Measurements from ENCODE around the gene MNT.

The MNT gene

DNA sequence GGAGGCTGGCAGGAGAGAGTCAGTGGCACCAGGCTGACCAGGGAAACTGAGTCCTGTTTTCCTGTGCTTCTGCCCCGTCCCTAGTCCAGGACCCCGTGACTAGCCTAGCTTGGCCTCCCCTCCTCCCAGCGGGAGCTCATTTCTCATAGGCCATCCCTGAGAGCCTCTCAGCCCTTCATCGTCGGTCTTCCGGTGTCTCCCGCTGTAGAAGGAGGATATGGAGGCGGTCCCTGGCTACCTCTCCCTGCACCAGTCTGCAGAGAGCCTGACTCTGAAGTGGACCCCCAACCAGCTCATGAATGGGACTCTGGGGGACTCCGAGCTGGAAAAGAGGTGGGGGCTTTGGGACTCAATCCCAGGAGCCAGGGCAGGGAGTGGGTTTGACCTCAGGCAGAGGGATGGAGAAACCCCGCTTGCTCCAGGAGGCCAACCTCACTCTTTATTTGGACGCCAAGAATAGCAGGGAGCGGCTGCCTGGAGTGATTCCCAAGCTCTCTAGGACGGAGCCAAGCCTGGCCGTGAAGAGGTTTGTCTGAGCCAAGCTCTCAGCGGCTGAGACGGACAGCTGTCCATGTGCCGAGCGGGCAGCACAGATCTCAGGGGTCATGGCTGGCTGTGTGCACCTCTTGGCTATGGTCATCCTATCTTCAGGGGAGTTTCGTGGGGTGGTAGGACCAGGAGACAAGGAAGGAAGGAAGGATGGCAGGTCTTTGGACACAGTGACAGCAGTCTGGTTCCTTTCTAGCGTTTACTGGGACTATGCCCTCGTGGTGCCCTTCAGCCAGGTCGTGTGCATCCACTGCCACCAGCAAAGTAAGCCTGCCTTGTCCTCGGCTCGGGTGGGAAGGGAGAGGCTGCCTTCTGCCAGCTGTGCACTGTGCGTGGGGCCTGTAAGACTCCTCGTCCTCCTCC, 36.8 kb downstream of the MNT start:
- DNase-seq (ENCODE audit: low read depth in 2 of 2), result no peak

DNA sequence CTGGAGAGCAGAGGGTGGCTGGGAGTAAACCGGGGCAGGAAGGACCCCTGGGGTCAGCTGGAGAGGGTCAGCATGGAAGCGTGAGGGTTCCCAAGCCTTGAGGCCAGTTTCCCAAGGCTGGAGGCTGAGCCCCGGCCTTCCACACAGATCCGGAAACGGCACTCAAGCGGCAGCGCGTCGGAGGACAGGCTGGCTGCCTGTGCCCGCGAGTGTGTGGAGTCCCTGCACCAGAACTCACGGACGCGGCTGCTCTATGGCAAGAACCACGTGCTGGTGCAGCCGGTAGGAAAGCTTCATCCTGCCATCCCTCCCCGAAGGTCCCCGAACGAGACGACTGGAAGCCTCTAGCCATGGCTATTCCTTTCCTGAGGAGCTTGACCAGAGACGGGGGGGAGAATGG, 37.5 kb downstream of the MNT start:
- no peak for DNase-seq (ENCODE audit: low read depth in 2 of 2)

DNA sequence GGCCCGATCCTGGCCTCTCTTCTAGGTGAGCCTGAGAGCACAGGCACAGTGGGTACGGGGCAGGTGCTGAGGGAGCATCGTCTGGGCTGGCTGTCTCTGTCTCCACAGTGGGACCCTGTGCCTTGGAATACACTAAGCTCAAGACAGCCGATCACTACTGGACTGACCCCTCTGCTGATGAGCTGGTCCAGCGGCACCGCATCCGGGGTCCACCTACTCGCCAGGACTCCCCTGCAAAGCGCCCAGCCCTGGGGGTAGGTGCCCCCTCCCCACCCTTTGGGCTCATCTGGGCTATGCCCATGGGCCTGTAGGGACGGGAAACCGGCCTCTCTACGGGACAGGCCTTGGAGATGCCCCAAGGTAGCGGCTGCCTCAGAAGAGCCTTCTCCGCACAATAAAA, 38.0 kb downstream of the MNT start:
- no peak for DNase-seq (ENCODE audit: low read depth in 2 of 2)

DNA sequence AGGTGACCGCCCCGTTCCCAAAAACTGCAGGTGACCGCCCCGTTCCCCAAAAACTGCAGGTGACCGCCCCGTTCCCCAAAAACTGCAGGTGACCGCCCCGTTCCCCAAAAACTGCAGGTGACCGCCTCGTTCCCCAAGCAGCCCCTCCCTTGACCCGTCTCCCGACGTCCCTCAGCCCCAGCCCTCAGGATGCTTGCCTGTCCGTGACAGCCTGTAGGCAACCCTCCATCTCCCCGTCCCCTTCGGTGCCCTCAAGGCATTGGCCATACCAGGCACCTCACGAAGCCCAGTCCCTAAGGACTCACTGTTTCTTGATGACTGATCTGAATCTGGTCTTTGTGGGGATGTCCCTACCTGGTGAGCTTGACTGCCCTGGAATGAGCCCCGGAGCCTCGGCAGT, 38.4 kb downstream of the MNT start:
- no peak for DNase-seq (ENCODE audit: low read depth in 2 of 2)

DNA sequence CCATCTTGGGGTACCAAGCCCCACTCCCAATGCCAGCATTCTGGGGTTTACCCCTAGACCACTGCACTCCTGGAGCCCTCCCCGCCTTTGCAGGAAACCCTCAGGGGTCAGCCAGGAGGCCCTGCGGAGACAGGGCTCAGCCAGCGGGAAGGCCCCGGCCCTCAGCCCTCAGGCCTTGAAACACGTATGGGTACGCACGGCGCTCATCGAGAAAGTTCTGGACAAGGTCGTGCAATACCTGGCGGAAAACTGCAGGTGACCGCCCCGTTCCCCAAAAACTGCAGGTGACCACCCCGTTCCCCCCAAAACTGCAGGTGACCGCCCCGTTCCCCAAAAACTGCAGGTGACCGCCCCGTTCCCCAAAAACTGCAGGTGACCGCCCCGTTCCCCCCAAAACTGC, 38.8 kb downstream of the MNT start:
- no peak for DNase-seq (ENCODE audit: low read depth in 2 of 2)

DNA sequence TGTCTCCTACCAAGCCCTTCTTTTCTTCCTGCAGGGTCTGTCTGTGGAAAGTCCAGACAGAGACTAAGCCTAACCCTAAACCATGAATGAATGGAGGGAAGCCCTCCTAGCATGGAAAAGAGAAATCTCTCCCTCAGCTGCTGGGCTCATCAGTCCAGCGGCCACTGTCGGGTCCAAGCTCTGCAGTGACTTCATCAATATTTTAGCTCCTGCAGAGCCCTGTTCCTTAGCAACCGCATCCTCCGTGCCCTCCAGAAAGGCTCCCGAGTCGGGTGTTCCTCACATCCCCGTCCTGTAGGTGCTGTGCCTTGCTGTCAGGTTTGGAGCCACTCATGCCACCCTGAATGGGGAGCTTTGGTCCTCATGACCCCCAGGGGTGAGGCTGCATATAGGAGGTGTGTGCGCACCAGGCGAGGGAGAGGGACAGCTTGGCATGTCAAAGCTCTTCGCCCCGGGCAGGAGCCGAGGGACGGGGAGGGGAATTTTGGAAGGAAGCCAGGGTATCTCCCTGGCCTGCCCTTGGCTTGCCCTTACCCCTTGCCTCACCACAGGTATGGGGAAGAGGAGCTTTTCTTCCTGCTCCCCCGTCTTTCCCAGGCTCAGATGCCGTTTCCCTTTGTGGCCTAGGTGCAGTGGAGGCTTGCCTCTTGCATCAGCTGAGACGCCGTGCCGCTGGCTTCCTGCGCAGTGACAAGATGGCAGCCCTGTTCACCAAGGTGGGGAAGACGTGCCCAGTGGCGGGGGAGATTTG, 39.7 kb downstream of the MNT start:
- DNase-seq (ENCODE audit: low read depth in 2 of 2), result no peak

DNA sequence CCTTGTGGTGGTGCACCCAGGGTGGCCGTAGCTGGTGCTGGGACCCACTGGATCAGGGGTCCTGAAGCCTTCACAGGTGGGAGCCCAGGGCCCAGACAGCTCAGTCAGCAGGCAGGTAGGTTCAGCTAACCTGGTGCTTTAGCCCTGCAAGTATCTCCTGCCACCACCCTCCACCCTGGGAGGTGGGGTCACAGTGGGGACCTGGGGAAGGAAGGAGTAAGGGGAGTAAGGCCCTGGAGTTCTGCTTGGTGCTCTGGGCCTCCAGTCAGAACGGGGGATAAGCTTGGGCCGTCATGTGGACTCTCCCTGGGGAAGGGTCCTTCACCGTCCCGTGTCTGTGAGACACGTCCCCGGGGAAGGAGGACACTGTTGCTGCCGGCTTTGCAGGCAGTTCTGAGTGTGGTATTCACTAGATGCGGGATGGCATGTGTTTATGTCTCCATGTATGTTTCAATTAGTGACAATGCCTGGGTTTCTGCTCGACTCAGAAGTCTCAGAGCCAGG, 42.9 kb downstream of the MNT start:
- DNase-seq (ENCODE audit: low read depth in 2 of 2), result no peak

DNA sequence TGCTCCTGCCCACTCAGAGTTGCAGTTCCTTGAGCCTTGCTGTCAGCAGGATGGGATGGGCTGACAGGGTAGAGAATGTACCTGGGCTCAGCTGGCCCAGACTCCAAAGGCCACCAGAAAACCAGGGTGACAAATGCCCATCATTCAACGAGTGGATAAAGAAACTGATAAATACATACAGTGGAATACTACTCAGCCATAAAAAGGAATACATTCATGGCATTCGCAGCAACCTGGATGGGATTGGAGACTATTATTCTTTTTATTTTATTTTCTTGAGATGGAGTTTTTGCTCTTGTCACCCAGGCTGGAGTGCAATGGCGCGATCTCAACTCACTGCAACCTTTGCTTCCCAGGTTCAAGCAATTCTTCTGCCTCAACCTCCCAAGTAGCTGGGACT, 43.6 kb downstream of the MNT start:
- DNase-seq (ENCODE audit: low read depth in 2 of 2), result no peak

DNA sequence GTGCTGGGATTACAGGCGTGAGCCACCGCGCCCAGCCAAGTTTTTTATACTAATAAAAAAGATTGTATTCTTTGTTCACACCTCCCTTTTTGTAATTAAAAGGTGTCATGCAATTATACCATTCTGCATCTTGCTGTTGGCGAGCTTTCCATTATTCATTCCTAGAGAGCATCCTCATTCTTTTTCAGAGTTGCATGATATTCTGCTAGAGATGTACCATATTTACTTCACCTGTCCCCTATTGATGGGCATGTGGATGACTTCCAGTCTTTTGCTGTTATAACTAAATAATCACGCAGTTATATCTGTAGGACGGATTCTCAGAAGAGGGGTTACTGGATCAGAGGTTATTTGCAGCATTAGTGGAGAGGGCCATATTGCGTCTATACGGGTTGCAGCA, 46.5 kb downstream of the MNT start:
- DNase-seq (ENCODE audit: low read depth in 2 of 2), result no peak

DNA sequence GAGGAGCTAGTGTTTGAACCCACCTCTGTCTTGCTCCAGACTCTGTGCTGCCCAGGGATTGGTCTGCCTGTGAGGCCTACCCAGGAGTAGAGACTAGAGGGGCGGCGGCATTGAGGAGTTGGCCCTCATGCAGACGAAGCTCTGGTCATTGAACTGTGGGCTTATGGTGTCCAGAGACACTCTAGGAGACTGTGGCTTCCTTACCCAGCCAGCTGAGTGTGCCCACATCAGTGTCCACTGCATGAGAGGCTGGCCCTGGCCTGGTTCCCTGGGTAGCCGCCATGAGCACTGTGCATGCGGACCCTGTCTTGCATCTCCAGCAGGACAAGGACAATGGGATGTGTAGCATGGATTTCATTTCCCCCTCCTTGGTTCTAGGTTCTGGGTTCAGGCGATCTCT, 49.6 kb downstream of the MNT start:
- DNase-seq (ENCODE audit: low read depth in 2 of 2), result no peak

DNA sequence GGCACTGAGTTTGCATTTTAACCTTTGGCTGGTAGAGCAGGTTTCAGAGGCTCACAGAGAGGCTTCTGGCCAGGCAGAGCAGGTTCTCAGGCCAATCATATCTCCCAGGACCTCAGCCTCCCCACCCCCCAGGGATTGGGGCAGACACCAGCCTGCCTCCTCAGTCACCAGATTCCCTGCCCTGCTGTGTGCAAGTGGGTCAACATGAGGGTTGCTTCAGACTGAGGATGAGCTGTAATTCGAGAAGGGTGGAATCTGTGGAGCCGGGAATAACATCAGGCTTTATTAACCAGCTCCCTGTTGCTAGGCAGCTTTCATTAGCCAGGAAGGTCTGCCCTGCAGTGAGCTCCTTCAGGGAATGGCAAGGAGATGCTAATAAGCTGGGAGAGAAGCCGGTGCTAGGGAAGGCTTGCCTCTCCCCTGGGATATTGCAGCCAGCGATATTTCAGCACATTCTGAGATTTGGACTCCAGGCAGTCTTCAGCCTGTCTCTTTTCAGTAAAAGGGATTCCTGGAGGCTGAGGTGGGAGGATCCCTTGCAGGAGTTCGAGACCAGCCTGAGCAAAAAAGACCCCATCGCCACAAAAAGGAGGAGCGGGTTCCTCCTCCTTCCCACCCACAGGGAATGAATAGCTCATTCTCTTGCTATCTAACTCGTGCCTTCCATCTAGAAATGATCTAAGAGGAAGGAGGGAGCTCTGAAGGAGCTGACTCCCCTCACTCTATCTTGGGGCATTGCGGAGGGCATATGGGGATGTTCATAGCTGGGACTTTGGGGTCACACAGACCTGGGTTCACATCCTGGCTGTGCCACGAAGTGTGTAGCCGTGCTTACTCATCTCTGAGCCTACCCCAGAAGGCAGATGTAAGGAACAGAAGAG, 52.8 kb downstream of the MNT start:
- no peak for DNase-seq (ENCODE audit: low read depth in 2 of 2)

DNA sequence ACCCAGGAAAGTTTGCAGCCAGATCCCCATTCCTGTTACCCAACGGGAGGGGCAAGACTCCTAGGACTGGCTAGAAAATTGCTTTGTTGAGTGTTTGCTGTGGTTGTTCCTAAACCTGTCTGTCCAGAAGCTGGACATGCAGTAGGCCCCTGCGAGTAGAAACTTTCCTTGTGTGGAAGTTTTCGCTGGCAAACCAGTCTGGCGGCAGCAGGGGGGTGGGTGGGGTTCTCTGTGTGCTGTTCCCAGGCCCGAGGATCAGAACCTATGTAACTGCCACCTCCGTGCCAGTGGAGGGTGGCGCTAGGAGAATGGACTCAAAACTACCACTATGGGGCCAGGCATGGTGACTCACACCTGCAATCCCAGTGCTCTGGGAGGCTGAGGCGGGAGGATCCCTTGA, 54.4 kb downstream of the MNT start:
- DNase-seq (ENCODE audit: low read depth in 2 of 2), result no peak

DNA sequence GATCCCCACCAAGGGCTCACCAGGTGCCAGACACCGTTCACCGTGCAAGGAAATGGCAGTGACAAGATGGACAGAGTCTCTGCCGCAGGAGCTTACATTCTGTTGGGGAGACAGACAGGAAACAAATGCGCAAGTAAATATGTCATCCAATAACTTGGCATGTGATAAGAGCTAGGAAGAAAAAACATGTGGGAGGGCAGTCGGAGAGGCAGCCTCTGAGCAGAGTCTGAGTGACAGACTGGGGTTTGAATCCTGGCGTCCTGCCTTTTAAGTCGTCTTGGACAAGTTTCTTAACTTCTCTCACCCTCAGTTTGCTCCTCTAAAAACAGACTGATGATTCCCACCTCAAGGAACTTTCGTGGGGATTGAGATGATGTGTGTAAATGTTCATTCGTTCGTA, 56.3 kb downstream of the MNT start:
- DNase-seq (ENCODE audit: low read depth in 2 of 2), result no peak

DNA sequence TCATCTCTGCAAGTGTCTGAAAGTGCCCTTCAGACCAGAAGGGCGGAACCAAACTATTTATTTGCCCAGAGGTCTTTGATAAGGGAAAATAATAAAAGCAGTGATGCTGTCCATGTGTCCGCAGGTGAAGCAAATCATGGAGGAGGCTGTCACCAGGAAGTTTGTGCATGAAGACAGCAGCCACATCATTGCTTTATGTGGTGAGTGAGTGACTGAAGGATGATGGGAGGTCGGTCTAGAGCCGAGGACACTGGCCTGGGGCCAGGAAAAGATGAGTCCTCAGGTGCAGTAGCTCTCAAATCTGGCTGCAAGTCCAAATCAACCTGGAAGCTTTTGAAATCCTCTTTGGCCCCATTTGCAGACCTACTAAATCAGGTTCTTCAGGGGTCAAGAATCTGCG, 57.4 kb downstream of the MNT start:
- DNase-seq (ENCODE audit: low read depth in 2 of 2), result peak; percentile 30 to 50

DNA sequence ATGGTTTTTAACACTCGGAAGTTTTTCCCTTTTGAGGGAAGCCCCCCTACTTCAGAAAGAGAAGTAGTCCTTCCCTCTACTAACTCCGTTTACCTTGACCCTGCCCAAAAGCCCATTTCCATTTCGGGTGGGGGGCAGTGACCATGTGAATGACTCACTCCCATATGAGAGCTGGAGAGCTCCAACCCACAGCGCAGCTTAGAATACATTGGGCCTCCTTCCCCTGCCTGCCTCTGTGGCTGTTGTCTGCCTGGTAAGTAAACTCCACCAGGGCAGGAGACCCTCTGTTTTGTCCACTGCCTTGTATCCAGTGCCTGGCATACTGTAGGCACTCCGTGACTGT, 62.6 kb downstream of the MNT start:
- DNase-seq (ENCODE audit: low read depth in 2 of 2), result no peak

DNA sequence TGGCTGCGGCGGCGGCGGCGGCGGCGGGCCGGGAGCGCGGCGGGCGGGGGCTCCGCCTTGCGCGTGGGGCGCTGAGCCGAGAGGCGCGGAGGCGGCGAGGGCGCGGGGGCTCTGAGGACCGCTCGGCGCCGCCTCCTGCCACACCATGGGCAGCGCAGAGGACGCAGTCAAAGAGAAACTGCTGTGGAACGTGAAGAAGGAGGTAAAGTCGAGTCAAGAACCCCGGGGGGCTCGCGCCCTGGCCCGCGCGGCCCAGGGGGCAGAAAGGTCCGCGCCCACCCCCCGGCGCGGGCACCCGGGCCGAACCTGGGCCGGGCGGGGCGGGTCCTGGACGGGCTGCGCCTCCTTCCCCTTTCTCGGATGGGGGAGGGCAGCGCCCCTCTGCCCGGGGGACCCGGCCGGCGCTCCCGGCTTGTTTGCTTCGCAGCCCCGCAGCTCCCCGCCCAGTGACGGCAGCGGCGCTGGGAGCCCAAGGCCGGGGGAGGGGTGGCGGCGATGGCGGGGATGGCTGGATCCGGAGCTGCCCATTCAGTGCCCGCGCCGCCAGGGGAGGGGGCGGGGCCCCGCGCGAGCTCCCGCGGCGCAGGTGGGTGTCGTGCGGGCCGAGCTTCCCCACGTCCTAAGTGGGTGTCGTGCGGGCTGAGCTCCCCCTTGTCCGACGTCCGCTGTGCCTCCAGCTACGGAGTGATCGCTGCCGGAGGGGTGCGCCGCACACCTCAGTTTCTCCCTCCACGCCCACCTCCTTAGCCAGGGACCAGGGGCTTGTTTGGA, 63.1 kb downstream of the MNT start:
- DNase-seq (ENCODE audit: low read depth in 2 of 2), result peak; percentile 37 to 46

DNA sequence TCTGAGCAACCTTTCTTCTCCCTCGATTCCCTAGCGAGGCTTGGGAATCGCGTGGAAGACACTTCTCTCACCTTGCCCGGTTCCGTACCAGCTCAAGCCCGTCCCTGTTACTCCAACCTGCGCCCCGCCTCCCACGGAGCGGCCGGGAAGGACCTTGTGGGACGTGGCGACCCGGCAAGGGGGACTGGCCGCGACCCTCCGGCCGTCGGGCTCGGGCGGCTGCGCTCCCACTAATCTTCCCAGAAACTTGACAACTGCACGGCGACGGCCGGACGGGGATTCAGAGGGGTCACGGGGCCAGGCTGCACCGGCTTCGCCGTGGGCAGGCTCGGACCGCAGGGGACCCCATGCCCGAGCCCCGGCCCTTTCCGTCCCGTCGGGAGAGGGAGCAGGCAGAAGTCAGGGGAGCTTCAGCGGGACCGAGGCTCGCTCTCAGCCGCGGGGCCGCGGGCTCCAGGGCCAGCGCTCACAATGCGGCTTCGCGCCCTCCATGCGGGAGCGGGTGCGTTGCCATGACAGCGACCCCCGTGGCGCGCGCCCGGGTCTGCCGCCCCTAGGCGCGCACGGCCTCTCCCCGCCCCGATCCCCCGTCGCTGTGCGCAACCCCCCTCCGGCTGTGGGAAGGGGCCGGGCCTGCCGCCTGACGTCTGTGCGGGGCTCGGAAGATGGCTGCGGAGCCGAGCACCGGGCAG, 63.9 kb downstream of the MNT start, which contains the start of gene SGSM2:
TSS of gene SGSM2 (plus strand) at position 650 of the 692 bp plus-strand sequence. CDS start 188 bp downstream, outside the sequence.
- peak; percentile 48 to 54 for DNase-seq (ENCODE audit: low read depth in 2 of 2)

DNA sequence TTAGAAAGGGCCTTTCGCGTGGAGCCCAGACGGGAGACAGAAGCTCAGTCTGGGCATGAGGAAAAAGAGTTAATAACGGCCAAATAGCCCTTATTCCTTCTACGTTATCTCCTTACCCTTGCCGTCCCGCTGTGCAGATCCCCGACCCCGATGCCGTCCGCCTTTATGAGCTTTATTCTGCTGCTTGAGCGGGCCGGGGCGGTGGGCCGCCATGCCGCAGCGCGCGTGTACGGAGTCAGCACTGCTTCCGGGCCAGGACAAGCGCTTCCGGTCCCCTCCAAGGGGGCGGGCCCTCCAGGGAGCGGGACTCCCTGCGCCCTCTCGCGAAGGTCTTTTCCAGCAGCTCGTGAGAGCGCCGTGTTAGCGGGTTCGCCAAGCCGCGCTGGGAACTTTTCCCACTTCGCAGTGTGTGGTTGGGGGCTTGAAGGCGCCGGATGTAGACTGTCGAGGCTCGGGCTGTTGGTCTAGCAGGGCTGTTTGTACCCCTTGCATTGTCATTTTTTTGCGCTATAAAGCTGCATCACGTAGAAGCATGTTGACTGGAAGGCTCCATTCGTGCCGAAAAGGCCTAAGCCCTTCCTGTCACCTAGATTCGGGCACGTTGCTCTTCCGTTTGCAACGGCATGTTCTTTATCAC, 64.5 kb downstream of the MNT start, which contains the start of gene TSR1:
TSS of gene TSR1 (minus strand) at position 243 of the 637 bp plus-strand sequence. CDS start at position 213, 30 bp downstream.
- peak; percentile 84 to 85 for DNase-seq (ENCODE audit: low read depth in 2 of 2)

DNA sequence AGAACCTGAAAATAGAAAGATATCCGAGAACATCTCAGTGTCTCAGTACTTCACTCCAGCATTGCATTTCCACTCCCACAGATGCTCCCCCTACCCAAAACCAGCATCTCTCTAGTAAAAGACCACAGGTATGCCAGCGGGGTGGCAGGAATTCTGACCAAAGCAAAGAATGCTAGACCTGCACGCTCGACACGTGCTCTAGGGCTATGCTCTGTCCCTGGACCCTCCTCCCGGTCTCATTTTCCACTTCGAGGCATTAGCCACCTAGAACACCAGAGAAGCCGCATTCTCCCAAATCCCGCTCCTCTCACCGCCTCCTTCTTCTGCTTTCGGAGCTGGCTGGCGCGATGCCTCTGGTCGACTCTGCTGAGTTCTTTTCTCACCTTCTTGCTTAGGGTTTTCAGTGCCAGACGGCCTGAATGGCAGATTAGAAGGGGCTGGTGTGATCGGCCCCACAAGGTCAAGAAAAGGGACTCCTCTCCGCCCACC, 65.1 kb downstream of the MNT start:
- no peak for DNase-seq (ENCODE audit: low read depth in 2 of 2)
